ENCODE results near the gene SEL1L3.

- TF ChIP-seq CTCF (conservative IDR thresholded peaks at IDR 0.05) (no peak), ZFX (IDR thresholded peaks at IDR 0.05) (no peak)
Measured at GRCh38 chr4:25874655-25875054, 11.9 kb upstream of the SEL1L3 start.

Measured in C4-2B (cell line).